ENCODE results near the gene SEMA4G.

DNA sequence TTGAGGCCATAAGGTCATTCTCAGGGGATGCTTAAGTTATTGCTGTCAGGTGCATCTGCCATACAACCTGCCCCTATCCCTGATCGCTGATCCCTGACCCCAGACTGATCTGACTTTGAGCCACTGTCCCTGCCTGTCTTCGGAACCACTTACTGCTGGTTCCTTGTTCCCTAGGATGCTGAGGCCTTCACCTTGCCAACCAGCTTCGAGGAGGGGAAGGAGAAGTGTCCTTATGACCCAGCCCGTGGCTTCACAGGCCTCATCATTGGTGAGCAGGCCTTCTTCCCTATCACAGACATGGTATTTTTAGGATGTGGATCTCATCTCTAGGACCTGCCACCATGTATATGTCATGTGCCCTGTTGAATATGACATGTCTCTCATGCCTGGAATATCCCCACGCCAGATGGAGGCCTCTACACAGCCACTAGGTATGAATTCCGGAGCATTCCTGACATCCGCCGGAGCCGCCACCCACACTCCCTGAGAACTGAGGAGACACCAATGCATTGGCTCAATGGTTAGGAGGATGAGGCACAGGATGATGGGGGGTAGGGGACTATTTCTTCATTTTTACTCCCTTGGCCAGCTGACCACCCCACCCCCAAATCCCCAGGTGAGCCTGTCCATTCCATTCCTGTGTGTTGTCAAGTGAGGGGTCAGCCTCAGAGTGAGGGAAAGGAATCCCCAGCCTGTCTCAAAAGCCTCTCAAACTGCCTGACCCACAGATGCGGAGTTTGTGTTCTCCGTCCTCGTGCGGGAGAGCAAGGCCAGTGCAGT lies 9.0 kb downstream of the SEMA4G start:
- TF ChIP-seq, protein P1, sequence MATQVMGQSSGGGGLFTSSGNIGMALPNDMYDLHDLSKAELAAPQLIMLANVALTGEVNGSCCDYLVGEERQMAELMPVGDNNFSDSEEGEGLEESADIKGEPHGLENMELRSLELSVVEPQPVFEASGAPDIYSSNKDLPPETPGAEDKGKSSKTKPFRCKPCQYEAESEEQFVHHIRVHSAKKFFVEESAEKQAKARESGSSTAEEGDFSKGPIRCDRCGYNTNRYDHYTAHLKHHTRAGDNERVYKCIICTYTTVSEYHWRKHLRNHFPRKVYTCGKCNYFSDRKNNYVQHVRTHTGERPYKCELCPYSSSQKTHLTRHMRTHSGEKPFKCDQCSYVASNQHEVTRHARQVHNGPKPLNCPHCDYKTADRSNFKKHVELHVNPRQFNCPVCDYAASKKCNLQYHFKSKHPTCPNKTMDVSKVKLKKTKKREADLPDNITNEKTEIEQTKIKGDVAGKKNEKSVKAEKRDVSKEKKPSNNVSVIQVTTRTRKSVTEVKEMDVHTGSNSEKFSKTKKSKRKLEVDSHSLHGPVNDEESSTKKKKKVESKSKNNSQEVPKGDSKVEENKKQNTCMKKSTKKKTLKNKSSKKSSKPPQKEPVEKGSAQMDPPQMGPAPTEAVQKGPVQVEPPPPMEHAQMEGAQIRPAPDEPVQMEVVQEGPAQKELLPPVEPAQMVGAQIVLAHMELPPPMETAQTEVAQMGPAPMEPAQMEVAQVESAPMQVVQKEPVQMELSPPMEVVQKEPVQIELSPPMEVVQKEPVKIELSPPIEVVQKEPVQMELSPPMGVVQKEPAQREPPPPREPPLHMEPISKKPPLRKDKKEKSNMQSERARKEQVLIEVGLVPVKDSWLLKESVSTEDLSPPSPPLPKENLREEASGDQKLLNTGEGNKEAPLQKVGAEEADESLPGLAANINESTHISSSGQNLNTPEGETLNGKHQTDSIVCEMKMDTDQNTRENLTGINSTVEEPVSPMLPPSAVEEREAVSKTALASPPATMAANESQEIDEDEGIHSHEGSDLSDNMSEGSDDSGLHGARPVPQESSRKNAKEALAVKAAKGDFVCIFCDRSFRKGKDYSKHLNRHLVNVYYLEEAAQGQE (IDR thresholded peaks at IDR 0.05; ENCODE audit: insufficient read depth in 1 of 2, low read depth in 2 of 2, low read length in 1 of 2) = no peak
- TF ChIP-seq, protein P2, sequence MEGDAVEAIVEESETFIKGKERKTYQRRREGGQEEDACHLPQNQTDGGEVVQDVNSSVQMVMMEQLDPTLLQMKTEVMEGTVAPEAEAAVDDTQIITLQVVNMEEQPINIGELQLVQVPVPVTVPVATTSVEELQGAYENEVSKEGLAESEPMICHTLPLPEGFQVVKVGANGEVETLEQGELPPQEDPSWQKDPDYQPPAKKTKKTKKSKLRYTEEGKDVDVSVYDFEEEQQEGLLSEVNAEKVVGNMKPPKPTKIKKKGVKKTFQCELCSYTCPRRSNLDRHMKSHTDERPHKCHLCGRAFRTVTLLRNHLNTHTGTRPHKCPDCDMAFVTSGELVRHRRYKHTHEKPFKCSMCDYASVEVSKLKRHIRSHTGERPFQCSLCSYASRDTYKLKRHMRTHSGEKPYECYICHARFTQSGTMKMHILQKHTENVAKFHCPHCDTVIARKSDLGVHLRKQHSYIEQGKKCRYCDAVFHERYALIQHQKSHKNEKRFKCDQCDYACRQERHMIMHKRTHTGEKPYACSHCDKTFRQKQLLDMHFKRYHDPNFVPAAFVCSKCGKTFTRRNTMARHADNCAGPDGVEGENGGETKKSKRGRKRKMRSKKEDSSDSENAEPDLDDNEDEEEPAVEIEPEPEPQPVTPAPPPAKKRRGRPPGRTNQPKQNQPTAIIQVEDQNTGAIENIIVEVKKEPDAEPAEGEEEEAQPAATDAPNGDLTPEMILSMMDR (IDR thresholded peaks at IDR 0.05) = no peak
- TF ChIP-seq SIN3A (IDR thresholded peaks at IDR 0.05; ENCODE audit: borderline replicate concordance, insufficient read depth, low read depth, low read length) (no peak), TCF7L2 (IDR thresholded peaks at IDR 0.05; ENCODE audit: low read depth, low read length) (no peak), POLR2AphosphoS5 (IDR thresholded peaks at IDR 0.05; ENCODE audit: low read depth, low read length) (no peak)
